Sciatic nerve (tissue), 2 donors: Measurements from ENCODE around the gene GRID1. TPM values are rescaled to one million over a fixed set of nuclear protein-coding genes. Genes with fewer than 3 reads are reported as not detected.
A peak's percentile ranks its signal among the peaks of the same experiment; 100 is the strongest.

Experiments
- ATAC-seq: fragments of 200-7000 bp; cut with Tn5 transposase; one replicate; pipeline ENCODE4 v1.9.1; 2020; ENCODE audit warnings: mild to moderate bottlenecking, moderate library complexity
- DNase-seq: peaks from one replicate; pipeline ENCODE4 v3.0.0-alpha.2; 2020; ENCODE audit warnings: low spot score
- intact Hi-C: fragments of 100-400 bp; cut with DNase I; formaldehyde crosslinking; loops from one replicate; pipeline ENCODE4 v1.14.2; 2022
- total RNA-seq: library from RNA; stranded (reverse); fragmentation: NEBNext Ultra II Directional; extraction: Animal tissue kit (Norgen Biotek cat#: 25700); gene quantifications from one replicate; pipeline ENCODE4 v1.2.1, GENCODE V29; 2021
- donor health status: DM: no; HTN: no; CAD: no.
- donor health status: DM: no; HTN: no; CAD: no.

Gene GRID1
- total RNA-seq, 1 donor from 2014 or later, result 15.4 TPM

DNA sequence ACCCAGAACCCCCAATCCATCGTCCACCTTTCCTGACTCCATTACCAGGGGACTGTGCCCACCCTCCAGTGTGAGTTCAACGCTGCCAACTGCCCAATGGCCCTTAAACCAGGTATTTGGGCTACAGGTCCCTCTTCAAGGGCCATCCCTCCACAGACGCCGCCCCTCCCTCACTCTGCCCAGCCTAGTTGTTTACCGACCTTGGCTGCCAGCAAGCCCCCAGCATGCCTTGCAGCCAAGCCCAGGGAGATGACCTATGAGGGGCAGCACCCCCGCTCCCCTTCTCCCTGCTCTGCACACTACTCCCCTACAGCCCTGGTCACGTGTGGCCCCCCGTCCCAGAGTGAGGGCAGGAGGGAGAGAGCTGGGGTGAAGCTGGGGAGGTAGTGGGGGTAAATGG is 147.3 kb downstream of the GRID1 start:
- no peak for ATAC-seq
- DNase-seq, result no peak
- intact Hi-C loops, result no loop called here

DNA sequence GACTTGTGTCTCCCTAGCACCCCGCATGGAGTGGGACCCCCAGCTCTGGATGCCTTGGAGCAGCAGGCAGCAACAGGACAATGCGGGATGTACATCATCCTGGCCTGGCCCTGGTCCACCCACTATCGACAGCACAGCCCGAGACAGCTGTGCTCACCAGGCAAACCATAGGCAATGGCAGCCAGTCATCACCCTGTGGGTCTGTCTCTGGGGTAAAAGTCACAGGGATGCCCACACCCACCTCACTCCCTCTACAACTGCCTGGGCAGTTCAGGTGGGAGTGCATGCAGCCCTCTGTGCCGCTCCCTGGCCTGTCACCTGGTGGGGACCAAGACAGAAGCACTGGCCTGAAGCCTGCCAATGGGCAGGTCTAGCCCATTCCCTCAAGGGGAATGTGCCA is 147.8 kb downstream of the GRID1 start:
- ATAC-seq (no peak), DNase-seq (no peak)
- intact Hi-C loops, result no loop called here

DNA sequence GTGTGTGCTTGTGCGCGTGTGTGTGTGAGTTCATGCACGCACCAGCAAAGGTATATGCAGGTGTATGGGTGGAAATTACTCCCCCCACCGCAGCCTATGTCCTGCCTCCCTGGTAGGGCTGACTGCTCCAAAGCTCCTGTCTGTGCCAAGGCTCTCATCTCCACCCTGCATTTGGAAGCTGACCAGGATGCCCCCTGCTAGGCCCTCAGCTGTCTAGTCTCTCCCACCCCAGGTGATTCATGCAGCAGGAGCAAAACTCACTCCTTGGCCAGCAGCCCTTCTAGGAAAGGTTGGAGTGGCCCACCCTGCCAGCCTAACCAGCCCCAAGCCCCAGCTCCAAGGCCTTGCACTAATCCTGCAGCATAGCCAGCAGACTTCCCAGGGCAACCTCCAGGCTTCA is 148.4 kb downstream of the GRID1 start:
- no peak for DNase-seq
- intact Hi-C loops, result no loop called here
- ATAC-seq, result no peak

DNA sequence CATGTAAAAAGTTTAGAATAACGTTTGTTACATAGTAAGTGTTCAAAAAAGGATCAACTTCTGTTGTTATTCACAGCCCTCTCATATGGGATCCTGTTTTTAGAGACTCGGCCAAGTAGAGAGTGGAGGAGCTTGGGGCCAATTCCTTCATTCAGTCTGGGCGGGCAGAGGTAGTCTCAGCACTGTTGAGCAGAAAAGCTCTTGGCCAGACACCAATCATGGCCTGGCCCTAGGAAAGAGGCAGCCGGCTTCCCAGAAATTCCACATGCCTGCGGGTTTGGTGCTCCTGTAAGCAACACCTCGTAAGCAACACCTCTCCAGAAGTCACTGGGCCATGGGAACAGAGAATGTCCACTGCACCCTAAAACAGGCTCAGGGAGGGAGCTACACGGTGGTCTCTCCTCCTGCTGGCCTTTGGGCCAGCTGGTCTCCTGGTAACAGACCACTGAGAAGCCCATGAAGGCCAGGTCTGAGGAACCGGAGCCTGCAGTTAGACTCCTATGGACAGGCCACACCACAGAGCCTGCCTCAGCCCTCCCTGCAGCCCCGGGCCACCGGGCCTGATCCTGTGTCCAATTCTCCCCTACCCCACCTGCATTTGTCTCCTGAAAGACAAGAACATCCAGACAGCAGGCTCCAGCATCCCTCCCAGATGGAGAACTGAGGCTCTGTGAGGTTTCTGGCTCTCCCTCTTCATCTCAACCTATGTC is 149.1 kb downstream of the GRID1 start:
- intact Hi-C loops, result no loop called here
- ATAC-seq (peak; percentile 43), DNase-seq (no peak)

DNA sequence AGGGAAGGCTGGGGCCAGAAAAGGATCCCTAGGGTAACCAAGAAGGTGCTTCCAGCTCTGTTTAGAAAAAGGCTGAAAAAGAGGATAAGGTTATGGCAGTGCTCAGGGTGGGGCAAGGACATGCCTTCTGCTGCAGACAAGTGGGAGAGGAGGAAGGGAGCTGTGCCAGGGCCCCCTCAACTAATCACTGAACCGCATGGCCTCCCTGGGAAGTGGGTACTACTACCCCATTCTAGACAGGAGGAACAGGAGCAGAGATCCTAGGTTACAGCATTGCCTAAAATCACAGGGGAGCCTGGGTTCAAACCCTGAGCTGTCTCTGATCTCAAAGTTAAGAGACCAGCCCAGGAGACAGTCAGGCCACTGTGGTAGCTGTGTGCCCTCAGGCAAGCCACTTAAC is 149.7 kb downstream of the GRID1 start:
- ATAC-seq (no peak), DNase-seq (no peak)
- intact Hi-C loops, result no loop called here

DNA sequence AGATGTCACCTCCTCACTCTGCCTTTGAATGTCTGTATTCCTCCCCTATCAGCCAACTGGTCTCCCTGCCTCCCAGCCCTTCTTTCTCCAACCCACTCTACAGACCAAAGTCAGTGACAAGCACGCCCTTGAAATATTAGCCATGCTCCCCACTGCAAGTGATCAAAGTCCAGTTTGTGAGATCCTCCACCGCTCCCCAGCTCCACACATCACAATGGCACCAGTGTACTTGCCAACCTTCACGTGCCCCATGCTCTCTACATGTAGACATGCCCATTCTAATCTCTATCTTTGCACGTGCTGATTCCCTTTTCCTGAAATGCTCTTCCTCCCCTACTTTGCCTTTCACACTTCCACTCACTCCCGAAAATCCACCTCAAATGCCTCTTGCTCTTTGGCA is 150.9 kb downstream of the GRID1 start:
- no peak for ATAC-seq
- intact Hi-C loops, result no loop called here
- no peak for DNase-seq

DNA sequence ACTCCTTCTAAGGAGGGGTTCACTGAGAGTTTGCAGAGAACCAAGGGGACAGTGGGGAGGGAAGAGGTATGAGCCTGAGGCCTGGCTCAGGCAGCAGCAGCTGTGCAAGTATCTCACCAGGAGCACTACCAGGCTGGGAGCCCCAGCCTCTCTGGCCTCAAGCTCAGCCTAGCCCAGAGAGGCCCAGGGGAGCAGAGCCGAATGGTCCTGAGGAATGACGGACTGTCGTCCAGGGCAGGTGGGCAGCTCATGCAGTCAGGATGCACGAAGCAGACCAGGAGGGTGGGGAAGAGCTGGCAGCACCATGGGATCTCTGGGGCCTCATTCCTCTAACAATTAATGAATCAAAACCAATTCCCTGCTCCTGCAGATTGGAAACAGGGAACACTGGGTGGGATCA is 151.5 kb downstream of the GRID1 start:
- intact Hi-C loops, result no loop called here
- DNase-seq (no peak), ATAC-seq (no peak)

DNA sequence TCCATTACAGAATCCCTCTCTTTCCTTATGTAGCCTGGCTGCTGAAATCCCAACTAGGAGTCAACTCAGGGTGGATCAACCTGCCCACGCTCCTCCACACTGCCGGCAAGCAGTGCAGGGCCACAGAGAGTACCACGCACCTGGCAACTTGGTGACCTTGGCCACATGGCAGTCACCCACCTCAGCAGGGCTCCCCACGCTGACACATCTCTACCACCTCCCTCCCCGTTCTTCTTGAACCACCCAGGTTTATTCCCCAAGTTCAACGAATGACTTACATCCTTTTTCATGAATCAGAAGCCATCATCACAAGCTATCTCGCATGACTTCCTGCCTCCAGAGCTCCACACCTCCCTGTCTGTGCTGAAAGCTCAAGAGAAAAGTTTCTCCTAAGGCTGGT is 153.4 kb downstream of the GRID1 start:
- no peak for ATAC-seq
- intact Hi-C loops, result no loop called here
- no peak for DNase-seq

DNA sequence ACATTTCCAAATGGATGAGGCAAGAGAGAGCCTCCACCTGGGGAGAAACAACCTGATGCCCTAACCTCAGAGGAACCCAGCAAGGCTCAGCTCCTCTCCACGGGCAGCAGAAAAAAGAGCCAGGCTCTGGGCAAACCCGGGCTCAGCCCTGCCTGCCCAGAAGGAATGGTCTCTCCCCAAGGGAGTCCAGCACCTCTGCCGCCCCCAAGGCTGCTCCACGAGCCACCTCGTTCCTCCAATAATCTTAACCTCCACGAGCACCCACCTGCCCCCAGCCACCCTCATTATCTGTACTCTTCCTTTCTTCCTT is 154.2 kb downstream of the GRID1 start:
- DNase-seq, result no peak
- intact Hi-C loops, result no loop called here

DNA sequence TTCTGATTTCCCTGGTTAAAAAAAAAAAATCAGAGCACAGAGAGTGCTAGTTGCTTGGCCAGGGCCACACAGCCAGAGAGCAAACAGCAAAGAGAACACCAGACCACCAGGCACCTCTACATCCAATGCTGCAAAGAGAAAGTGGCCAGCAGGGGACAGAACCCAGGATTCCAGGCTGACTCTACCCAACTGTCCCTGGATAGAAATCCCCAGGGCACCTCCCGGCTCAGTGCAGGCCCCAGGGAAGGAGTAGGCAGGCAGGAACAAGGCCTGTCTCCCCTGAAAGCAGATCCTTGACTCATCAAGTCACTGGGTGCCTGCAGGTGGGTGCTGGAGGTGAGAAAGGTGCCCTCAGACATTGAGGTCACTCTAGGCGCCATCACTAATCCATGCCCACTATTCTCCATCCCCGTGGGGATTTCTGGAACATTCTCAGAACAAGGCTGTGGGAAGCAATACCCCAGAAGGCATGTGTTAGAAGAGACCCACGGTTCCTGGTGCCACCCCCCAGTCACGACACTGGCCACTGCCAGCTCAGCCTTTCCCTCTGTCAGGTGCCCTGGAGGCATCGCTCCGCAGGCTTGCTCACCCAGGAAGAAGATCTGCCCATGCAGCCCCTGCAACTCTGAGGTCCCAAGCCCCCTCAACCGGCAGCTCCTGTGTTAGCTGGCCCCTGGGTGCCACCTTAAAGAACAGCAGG is 154.8 kb downstream of the GRID1 start:
- no peak for ATAC-seq
- intact Hi-C loops, result no loop called here
- no peak for DNase-seq

More for the DNA sequence above, 154.2 kb downstream of the GRID1 start:
- no peak for ATAC-seq

DNA sequence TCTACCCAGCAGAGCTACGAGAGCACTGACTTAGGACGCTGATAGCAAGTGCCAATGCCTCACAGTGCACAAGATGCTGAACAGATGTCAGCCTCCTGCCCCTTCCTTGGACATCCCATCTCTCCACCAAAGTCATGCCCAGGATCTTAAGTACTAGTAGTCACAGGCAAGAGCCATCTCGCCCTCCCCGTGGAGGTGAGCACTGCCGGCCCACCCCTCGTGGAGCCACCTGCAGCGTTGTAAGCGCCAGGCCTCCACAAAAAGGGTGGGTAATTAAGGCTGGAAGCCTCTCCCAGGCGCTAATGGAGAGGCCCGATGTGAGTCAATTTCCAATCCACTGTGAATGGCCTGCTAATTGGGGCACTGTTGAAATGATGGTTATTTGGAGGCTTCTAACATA is 156.2 kb downstream of the GRID1 start:
- intact Hi-C loops, result no loop called here
- ATAC-seq, result no peak
- DNase-seq, result no peak

DNA sequence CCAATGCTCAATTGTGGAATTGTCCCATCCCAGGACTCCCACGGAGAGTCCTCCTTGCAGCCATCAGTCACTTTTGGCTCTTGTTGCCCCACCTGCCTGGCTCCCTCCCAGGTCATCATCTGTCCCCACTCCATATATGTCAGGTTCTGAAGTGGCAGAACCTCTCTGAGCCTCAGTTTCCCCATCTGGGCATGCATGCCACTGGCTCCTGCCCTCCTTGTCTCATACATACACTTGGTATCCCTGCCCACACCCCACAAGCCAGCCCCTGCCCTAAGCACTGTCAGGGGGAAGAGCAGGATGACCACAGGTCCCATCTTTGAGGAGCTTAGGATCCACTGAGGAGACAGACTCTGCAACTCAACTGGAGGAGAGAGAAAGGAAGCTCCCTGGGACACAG is 156.9 kb downstream of the GRID1 start:
- ATAC-seq, result no peak
- DNase-seq, result no peak
- intact Hi-C loops, result no loop called here

DNA sequence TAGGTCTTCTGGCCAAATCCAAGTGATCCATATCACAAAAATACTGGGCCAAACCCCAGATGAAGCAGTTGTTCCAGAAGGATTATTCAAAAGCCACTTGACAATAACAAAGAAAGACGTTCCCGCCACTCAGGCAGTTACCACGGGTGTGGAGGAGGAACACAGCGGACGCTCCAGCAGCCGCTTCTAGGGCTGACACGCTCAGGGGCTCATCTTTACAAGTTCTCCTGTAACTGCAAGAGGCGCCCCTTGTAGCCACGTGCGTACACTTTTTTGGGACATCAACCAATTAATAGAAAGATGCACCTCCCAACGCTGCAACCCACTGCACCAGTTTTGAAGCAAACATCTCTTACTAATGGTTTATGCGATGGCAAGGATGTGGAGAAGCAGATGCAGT is 159.4 kb downstream of the GRID1 start:
- DNase-seq (no peak), ATAC-seq (no peak)
- intact Hi-C loops, result no loop called here

DNA sequence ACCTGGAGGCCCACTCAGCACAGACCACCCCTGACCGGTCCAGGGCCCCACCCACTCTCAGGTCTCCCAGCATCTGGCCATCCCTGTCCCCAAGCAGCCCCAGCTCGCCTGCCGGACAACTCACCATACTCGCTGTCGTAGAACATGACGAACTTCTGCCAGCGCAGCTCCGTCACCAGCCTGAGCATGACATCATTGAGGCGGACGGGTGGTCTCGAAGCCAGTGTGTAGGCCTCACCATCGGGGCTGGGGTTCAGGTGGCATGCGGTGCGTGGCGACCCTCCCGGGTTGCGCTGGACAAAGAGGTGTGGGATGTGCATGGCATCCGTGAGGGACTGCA is 160.4 kb downstream of the GRID1 start:
- ATAC-seq (peak; percentile 13), DNase-seq (no peak)
- intact Hi-C loops, result no loop called here

DNA sequence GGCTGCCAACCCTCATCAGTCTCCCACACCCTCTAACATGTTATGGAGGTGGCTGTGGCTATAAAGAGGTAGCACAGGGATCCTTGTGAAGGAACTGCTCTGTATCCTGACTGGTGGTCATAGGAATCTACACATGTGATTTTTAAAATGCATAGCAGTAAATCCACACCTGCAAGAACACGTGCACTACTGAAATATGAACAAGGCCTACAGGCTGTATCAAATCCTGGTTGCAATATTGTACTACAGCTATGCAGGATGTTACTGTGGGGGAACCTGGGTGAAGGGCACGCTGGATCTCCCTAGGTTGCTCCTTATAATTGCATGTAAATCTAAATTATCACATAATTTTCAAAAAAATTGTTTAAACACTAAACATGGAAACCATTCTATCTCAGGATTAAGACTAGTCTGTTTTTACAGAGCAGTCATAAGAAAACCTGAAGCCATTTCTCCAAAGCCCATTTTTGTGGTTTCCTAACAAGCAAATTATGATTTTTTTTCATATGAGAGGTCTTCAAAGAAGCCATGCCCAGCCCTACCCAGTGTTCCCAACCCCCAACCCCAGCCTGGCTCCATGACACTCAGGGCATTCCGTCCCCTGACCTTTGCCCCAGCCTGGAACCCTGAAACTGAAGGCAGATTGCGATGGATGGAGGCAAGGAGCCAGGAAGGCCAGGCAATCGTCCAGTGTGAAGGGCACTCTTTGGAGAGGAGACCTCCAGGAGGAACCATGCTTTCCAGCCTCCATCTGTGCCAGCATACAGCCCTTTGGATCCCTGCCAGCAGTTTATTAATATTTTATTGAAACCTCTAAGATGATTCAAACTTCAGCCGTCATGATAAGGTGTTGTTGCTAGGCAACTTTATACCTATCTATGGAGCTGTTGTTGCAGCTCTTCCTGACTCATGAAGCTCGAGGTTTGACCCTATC is 161.0 kb downstream of the GRID1 start:
- ATAC-seq (no peak), DNase-seq (no peak)
- intact Hi-C loops, result no loop called here

DNA sequence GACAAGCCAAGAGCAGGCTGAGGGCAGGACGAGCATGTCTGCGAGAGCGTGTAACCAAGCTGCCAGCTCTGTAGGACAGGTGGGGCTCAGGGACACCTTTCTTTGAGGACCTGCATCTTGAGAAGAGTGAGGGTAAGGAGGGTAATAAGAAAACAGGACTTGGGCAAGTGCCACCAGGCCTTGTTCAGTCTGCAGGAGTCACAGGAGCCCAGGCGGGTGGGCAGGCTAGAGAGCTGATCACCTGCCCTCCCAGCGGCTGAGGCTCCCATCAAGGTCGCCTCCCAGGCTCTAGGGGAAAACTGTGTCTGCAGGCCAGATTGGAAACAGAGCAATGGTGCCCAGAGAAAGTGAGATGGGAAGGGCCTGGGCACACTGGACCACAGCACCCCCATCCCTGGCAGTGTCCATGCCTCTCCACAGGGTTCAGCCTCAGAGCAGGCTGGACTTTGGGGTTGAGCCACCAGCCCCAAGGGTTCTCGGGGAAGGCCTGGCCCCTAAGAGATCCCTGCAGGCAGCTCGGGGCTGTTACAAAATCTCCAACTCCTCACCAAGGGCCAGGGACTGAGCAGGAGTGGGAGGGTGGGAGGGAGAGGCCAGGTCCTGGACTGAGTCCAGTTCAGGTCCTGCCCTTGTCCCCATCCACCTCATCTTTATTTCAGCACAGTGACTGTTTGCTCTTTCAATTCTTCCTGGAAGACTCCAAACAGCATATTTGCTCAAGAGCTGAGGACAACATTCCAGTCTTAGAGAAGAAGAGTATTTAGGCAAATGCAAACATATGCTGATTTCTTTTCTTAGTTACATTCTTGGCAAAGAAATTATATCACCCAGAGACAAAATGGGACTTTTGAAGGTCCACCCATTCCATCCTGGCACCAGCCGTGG is 161.9 kb downstream of the GRID1 start:
- no peak for DNase-seq
- no peak for ATAC-seq
- intact Hi-C loops, result no loop called here

DNA sequence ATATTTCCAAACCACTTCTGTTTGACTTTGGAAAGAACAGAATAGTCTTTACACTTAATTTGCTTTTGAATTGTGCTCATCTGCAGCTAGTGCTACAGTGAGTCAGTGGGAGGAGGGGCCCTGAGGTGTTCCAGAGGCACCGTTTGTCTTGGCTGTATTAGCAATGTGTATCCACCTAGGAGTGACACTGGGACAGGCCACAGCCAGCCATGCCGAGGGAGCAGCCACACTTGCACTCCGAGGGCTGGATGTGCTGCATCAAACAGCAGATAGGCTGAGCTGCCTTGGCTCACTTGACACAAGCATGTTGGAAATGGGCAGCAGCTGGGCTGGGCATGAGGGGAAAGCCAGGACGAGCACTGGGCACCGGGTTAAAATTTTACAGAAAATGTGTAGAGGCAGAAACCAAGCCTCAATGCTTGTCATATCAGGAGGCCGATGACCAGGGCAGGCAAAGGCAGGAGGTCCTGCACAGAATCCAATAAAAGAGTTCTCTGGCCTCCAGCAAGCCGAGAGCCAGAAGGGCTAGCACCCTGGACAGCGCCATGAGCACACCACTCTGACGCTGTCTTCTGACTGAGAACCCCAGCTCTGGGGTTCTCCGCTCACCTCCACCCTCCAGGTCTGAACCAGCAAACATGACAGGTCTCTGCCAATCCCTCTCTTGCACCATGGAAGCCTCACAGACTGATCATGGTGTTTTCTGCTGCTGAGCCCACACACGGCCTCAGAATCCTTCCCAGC is 163.3 kb downstream of the GRID1 start:
- intact Hi-C loops, result no loop called here
- DNase-seq (no peak), ATAC-seq (no peak)

DNA sequence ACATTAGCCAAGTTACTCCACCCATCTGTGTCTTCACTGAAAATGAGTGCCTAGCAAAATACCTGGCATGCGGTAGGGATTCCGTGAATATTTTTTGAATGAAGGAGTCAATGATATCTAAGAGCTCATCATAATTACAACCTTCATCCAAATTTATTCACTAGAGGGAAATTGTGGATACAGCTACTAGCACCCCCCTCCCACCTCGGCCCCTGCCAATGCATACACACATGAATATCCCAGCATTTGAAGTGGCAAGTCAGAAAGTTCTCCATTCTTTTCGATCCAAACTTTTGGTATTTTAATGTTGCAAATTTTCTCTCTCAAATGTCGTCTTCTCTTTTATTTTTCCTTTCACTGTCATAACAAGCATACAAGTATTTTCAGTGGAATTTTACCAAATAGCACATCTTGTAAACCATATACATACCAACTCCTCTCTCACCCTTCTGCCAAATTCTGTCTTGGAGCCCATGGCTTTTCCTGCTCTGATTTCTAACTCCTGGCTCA is 164.3 kb downstream of the GRID1 start:
- ATAC-seq (no peak), DNase-seq (no peak)
- intact Hi-C loops, result no loop called here
